Fibroblast of villous mesenchyme (primary cell): Measurements from ENCODE around the gene ACER1. TPM values are rescaled to one million over a fixed set of nuclear protein-coding genes. Genes with fewer than 3 reads are reported as not detected.

Source experiments
- DNase-seq: peaks from one replicate; pipeline ENCODE4 v3.0.0-alpha.2; 2010; ENCODE audit warnings: low read depth
- H3K4me3 ChIP-seq: 2 replicates; pipeline ENCODE4 v1.5.1; 2011; ENCODE audit warnings: low read depth, mild to moderate bottlenecking, low read length
- CTCF ChIP-seq: IDR thresholded peaks from 2 replicates; pipeline ENCODE4 v1.5.1; 2012; ENCODE audit warnings: low read depth, mild to moderate bottlenecking, low read length; ENCODE audit not compliant: insufficient read depth
- total RNA-seq: library from RNA; depleted of rRNA; stranded (reverse); fragments of >200 nt; gene quantifications from 2 replicates; pipeline ENCODE4 v1.2.3, GENCODE V29; 2012

Gene ACER1
- total RNA-seq, 1 donor, result not detected

- TF ChIP-seq CTCF, result no peak
These were observed 60.4 kb downstream of the ACER1 start for GRCh38 chr19:6272913-6273600.

GRCh38 chr19:6272411-6272791, 61.0 kb downstream of the ACER1 start:
- peak overlapping the region; percentile 28 for H3K4me3 ChIP-seq
- no peak for TF ChIP-seq CTCF
- DNase-seq, result peak; percentile 67

More at GRCh38 chr19:6272913-6273600, 60.4 kb downstream of the ACER1 start:
- H3K4me3 ChIP-seq, result peak overlapping the region; percentile 43
- no peak for DNase-seq

GRCh38 chr19:6271721-6272410, 61.5 kb downstream of the ACER1 start:
- TF ChIP-seq CTCF, result peak; percentile 29
- peak overlapping the region; percentile 35 for H3K4me3 ChIP-seq
- DNase-seq, result peak; percentile 86

- H3K4me3 ChIP-seq, result peak overlapping the region; percentile 35
- peak; percentile 46 for TF ChIP-seq CTCF
- DNase-seq, result peak; percentile 74
These were observed 62.2 kb downstream of the ACER1 start for GRCh38 chr19:6271251-6271650.

GRCh38 chr19:6270822-6271221, 62.6 kb downstream of the ACER1 start:
- peak overlapping the region; percentile 35 for H3K4me3 ChIP-seq
- TF ChIP-seq CTCF, result no peak
- DNase-seq, result no peak

- no peak for DNase-seq
- no peak for TF ChIP-seq CTCF
- no peak overlapping the region for H3K4me3 ChIP-seq
These were observed 63.2 kb downstream of the ACER1 start for GRCh38 chr19:6270076-6270745.
